Kidney (tissue), 14 donors: ENCODE results near the gene HMG20A. TPM values are rescaled to one million over a fixed set of nuclear protein-coding genes. Genes with fewer than 3 reads are reported as not detected.

ENCODE experiments used
- DNase-seq, 5 donors: peaks; one replicate each; pipeline ENCODE4 v3.0.0-alpha.2; 2013 to 2020
- FAIRE-seq: peaks from 2 replicates; lab custom pipeline; 2012; peaks lifted over from hg19 to GRCh38; lab: Jason Lieb, UNC
- H3K27ac ChIP-seq, 2 donors: one replicate each; pipeline ENCODE4 v1.7.0; 2013; ENCODE audit warnings: low read depth in 2 of 2, low read length in 2 of 2, inconsistent platforms in 1 of 2
- H3K27me3 ChIP-seq: one replicate; pipeline ENCODE4 v1.7.1; 2013; ENCODE audit warnings: low read length, inconsistent platforms; ENCODE audit not compliant: control insufficient read depth, insufficient read depth
- H3K36me3 ChIP-seq, 3 donors: one replicate each; pipeline versions ENCODE4 v1.7.0 to v1.7.1; 2013; ENCODE audit warnings: low read length in 3 of 3, control low read depth in 1 of 3, inconsistent platforms in 1 of 3; ENCODE audit not compliant: insufficient read depth in 3 of 3, control insufficient read depth in 2 of 3
- H3K4me1 ChIP-seq, 3 donors: one replicate each; pipeline versions ENCODE4 v1.7.0 to v1.7.1; 2013; ENCODE audit warnings: low read length in 3 of 3, inconsistent platforms in 1 of 3, low read depth in 1 of 3; ENCODE audit not compliant: control insufficient read depth in 2 of 3, insufficient read depth in 2 of 3
- H3K4me3 ChIP-seq, 3 donors: one replicate each; pipeline versions ENCODE4 v1.7.0 to v1.8.1; 2013; ENCODE audit warnings: low read length in 3 of 3, control low read depth in 1 of 3, inconsistent platforms in 1 of 3
- H3K9ac ChIP-seq, 3 donors: one replicate each; pipeline versions ENCODE4 v1.7.0 to v1.7.1; 2013; ENCODE audit warnings: low read length in 3 of 3, control low read depth in 1 of 3, inconsistent platforms in 1 of 3
- H3K9me3 ChIP-seq, 3 donors: one replicate each; pipeline versions ENCODE4 v1.7.0 to v1.7.1; 2013; ENCODE audit warnings: low read length in 3 of 3, control low read depth in 1 of 3, inconsistent platforms in 1 of 3; ENCODE audit not compliant: control insufficient read depth in 2 of 3, insufficient read depth in 1 of 3
- CTCF ChIP-seq: IDR thresholded peaks from 3 replicates; pipeline ENCODE4 v1.5.1; 2012; ENCODE audit warnings: mild to moderate bottlenecking, moderate library complexity, borderline replicate concordance; ENCODE audit not compliant: insufficient read depth; ENCODE audit errors: extremely low read depth
- intact Hi-C: fragments of 100-400 bp; cut with DNase I; formaldehyde crosslinking; loops from one replicate; pipeline ENCODE4 v1.11.1; 2022
- polyA plus RNA-seq: library from polyadenylated mRNA; stranded (reverse); fragments of 350-450 nt; fragmentation: Illumina TruSeq; extraction: RNeasy Lipid Tissue Mini Kit (QIAGEN cat#74804); gene quantifications from one replicate; pipeline ENCODE4 v1.2.3, GENCODE V29; 2014; ENCODE audit warnings: low read depth, low replicate concordance; ENCODE audit not compliant: insufficient read depth
- total RNA-seq: library from RNA; stranded (reverse); fragmentation: NEBNext Ultra II Directional; extraction: Animal tissue kit (Norgen Biotek cat#: 25700); gene quantifications from one replicate; pipeline ENCODE4 v1.2.1, GENCODE V29; 2021
- donor health status: control.
- donor health status: control.
- donor health status: control.
- donor health status: control.
- donor health status: control.
- donor health status: DM: yes; HTN: yes; CAD: no.
- donor health status: Normal renal cell carcinoma (clear cell type).

HMG20A gene
- total and polyA plus RNA-seq, 2 donors from 2014 or later: 16.8 to 38.7 TPM

- no peak for TF ChIP-seq CTCF
- Histone ChIP-seq H3K9ac (no peak overlapping the region), H3K4me3 (no peak overlapping the region), H3K4me1 (peaks cover 0 to 3% (median 2%) of the 10 kb centered on the region in 3 donors), H3K27ac (no peak overlapping the region), H3K27me3 (no peaks in the 10 kb centered on the region), H3K9me3 (no peaks in the 10 kb centered on the region), H3K36me3 (no peaks in the 10 kb centered on the region)
- FAIRE-seq (no peak), DNase-seq (peak in 1 of 5 donors; percentile 25)
- intact Hi-C loops: no loop called here
Measured at GRCh38 chr15:77532067-77532710, 111.5 kb downstream of the HMG20A start.

GRCh38 chr15:77532846-77533245 lies 112.2 kb downstream of the HMG20A start:
- intact Hi-C loops: no loop called here
- H3K27me3 ChIP-seq: no peaks in the 10 kb centered on the region
- no peak overlapping the region for H3K27ac ChIP-seq
- no peak overlapping the region for H3K4me3 ChIP-seq
- no peak for TF ChIP-seq CTCF
- FAIRE-seq (no peak), DNase-seq (peak in 1 of 5 donors; percentile 39)
- no peaks in the 10 kb centered on the region for H3K9me3 ChIP-seq
- no peaks in the 10 kb centered on the region for H3K36me3 ChIP-seq
- no peak overlapping the region for H3K9ac ChIP-seq
- peaks cover 0 to 2% (median under 1%) of the 10 kb centered on the region in 3 donors for H3K4me1 ChIP-seq

- Histone ChIP-seq H3K27me3 (no peaks in the 10 kb centered on the region), H3K27ac (no peak overlapping the region), H3K4me1 (peaks cover 0 to 2% (median 0%) of the 10 kb centered on the region in 3 donors), H3K4me3 (no peak overlapping the region), H3K36me3 (no peaks in the 10 kb centered on the region), H3K9me3 (no peaks in the 10 kb centered on the region), H3K9ac (no peak overlapping the region)
- TF ChIP-seq CTCF: no peak
- DNase-seq (peak in 4 of 5 donors; percentile 66 to 86 (median 72)), FAIRE-seq (no peak)
- intact Hi-C loops: no loop called here
Measured at GRCh38 chr15:77533578-77534430, 113.1 kb downstream of the HMG20A start.

Other genes with a start within 250 kb of the HMG20A start
- 50.3 TPM for gene PEAK1, start 784 bp upstream of the HMG20A start, total RNA-seq
- 2.9 TPM for gene PEAK1, start 784 bp upstream of the HMG20A start, polyA plus RNA-seq
- 3.9 TPM for gene LINGO1, start 212.0 kb downstream of the HMG20A start, total RNA-seq
- 6.8 TPM for gene LINGO1, start 212.0 kb downstream of the HMG20A start, polyA plus RNA-seq